Stimulated activated CD8-positive, alpha-beta memory T cell treated with anti-CD3 and anti-CD28 coated beads, Interleukin-15, amount 100 ng/mL, for 48 hours (primary cell): ENCODE measurements around the gene PDYN.

Experiments
- DNase-seq, 2 donors: peaks; one replicate each; pipeline ENCODE4 v3.0.0-alpha.2; 2020; ENCODE audit warnings: low read depth in 2 of 2

Gene PDYN

DNA sequence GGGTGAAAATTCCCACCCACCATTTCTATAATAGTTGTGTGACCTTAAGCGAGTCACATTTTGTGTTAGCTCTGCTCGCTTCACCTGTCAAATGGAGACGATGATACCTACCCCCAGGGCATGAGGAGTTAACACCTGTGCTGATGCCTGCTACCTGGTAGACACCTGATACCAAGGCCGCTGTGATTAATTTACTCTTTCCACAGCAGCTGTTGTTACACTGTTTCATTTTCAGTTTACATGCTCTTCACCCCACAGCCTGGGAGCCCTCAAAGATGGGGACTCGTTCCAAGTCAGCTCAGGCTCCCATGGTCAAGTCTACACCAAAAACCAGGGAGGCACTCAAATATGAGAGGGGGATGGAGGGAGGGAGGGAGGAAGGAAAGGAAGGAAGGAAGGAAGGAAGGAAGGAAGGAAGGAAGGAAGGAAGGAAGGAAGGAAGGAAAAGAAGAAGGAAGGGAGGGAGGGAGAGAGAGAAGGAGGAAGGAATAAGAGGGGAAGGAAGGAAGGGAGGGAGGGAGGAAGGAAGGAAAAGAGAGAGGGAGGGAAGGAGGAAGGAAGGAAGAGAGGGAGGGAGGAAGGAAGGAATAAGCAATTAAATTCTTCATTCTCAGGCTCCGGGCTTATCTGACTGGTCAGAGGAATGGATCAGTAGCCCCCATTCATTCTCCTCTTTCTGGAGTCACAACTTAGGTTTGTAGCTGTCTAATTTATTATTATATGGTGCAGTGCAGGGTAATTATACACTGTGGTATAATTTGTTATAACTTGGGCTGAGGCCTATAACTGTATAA, 40.9 kb downstream of the PDYN start:
- DNase-seq = no peak

DNA sequence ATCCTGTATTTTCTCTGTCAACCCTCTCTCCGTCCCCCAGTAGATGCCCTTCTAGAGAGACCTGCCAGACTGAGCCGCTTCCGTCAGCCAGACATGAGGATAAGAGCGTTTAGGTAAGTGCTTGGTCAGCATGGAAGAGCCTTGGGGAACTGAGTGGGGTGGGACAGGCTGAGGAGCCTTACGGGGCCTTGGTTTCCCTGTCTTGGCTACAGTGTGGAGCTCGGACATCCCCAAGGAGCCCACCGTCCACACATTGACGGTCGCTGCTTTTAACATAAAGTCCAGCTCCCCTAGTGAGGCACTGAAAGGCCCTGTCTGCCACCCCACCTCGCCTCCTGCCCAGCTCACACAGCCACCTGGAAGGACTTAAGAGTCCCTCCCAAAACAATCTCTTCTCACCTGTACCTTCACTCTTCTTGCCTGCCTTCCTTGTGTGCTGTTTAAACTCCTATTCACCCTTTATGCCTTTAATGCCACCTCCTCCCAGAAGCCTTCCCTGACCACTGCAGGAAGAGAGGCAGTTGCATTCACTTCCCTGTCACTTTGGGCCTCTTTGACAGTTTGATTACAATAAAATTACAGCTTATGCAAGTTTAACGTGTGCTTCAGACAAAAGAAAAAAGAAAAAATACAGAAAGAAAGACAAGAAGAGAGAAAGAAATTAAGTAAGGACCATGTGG, 42.3 kb downstream of the PDYN start:
- no peak for DNase-seq

DNA sequence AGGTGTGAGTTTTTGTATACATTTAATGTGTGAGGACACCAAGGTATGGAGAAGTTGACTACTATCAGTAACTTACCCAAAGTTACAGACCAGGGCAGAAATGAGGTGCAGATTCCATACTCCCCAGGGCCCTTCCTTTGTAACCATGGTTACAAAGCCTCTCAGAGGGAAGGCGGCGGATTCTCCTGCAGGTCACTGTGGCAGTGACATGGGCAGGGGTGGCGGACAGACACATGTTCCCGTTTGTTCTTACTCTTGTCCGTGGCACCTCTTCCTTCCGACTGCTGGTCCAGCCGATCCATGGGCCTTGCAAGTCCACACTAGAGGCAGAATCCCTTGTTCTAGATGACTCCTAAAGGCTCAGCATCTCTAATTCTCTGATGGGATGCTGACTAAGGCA, 43.0 kb downstream of the PDYN start:
- no peak for DNase-seq

DNA sequence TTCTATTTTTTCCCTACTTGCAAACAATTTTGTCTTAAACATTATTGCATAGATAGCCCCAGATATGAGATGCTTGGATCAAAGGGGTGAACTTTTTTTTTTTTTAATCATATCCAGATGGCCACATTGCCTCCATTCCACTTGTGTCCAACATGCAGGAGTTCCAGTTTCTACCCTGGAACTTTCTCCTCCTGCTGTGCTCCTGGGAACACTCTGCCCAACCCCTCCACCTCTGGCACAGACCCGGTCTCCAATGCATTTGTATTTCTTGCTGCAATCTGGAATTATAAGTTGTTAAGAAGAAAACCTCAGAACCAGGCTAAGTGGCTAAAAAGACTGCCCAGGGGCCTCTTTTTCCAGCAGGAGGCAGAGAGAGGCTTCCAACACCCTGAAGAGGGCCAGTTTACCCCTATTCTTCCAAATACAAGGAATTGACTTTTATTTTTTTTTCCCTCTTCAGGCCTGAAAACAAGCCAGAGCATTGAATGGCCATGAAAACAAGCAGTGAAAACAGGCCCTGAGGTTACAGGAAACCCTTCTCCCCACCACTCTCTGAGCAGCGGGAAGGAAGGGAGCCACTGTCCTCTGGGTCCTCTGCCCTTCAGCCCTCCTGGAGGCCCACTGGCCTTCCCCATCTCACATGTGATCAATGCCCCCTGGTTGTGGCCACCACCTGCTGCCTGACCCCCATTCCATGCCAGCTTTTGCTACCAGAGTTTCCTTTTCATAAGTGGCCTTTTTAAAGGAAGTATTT, 44.3 kb downstream of the PDYN start:
- DNase-seq = no peak

DNA sequence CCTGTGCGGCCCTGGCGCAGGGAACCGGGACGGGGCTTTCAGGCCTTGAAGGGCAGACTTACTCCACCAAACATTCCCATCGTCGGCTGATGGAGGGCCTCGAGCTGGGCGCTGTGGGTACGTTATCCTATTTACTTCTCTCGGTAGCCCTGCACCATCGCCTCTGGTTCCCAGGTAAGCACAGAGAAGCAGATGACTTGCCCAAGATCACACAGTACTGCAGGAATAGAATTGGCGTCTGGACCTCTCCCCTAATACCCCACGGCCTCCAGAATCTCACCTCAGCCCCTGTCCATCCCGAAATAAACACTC, 46.4 kb downstream of the PDYN start:
- no peak for DNase-seq

DNA sequence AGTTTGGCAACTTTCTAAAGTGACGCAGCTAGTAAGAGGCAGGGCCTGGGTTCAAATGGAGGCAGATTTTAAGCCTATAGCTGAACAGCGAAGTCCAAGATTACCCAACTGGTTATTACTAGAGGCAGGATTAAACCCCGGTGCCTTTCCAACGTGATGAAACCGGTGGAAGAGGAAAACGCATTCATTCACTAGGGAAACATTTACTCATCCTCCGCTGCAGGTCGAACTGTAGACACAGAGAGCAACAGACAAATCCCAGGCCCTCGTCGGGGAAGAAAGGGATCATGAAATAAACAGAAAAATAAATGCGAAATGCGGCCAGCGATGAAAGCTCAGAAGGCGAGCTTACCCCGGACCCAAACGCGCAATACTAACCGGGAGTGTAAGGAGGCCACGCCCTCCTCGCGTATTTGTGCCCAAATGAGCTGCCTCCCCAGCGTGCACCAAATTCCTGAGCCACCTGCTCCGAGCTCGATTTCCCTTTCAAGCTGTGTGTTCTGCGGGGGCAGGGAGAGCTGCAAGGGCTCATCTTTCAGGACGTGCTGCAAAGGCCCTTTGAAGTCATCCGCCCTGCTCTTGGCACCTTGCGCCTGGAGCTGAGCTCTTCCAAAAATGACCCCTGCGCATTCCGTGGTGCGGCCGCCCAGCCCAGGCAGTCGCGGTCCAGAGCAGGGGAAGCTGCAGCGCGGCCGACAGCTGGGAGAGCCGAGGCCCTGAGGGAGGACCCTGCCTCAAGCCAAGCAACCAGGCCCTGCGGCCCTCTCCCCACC, 46.9 kb downstream of the PDYN start:
- DNase-seq = no peak

DNA sequence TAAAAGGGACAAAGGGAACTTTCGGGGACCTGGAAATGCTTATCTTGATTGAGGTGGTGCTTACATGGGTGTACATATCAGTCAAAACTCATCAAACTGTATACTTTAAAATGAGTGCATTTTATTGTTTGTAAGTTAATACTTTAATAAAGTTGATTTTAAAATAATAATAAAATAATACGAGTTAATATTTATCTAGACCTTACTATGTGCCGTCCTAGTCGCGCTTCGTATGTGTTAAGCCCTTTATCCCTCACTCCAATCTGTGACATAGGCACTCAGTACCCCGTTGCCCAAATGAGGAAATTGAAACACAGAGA, 47.5 kb downstream of the PDYN start:
- DNase-seq = no peak

DNA sequence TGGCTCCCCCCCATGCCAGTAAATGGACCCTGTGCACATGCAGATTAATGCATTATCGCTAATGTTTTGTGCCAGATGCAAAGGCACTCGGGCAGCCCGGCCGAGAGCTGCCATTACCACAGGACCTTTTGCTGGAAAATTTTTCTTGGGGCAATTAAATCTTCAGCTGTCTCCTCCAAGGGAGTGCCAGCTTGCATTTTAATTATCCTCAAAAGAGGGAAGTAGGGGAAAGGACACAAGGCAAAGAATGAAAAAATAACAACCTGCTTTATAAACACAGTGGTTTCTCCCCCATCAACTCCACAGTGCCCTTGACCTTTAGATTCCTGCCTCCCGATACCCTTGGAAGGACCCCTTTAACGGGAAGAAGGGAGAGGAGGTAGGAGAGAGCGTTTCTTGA, 48.2 kb downstream of the PDYN start:
- no peak for DNase-seq

DNA sequence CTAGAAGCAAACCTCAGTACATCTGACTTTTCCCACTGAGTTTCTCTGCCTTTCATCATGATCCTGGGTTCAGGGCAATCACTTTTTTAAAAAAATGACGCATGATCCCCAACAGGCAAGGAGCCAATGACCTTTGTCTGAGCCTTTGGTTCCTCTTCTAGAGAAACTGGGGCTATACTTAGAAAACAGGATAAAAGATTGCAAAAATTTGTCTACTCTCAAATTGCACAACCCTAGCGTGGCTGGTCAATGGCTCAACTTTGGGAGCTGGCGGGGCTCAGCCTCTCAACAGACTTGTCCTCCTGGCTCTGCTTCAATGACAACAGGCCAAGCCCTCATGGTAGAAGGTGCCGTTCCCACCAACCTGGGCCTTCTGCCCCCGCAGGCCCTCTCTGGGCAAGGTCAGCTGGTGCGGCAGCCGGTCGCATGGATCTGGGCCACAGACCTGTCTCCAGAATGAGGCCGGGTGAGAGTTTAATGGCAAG, 48.7 kb downstream of the PDYN start:
- DNase-seq = no peak

DNA sequence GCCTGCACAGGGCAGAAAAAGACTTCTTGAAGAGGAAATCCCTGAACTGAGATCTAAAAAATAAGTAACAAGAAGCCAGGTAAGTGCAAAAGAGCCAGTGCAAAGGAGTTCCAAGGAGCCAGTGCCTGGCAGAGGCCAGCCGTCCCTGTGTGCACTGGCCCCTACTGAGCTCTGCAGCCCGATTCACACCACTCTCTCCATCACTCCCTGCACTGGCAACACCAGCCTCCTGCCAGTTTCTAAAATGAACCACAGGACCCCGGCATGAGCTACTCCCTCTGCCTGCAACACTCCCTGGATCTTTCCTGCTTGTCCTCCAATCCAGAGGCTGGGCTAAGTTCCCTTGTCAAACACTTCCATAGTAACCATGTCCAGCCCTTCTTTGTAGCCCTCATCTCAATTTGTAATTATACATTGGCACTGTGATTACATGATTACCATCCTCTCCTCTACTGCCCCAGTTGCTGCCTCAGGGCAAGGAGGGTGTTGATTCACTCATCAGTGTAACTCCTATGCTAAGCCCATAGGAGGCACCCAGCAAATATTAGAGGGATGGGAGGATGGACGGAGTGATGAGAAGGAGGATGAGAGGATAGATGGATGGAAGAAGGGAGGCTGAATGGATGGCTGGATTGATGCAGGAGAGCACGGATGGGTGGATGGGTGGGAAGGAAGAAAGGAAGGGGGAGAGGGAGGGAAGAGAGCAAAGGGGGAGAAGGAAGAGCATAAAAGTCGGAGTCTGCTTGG, 49.3 kb downstream of the PDYN start:
- DNase-seq = no peak

DNA sequence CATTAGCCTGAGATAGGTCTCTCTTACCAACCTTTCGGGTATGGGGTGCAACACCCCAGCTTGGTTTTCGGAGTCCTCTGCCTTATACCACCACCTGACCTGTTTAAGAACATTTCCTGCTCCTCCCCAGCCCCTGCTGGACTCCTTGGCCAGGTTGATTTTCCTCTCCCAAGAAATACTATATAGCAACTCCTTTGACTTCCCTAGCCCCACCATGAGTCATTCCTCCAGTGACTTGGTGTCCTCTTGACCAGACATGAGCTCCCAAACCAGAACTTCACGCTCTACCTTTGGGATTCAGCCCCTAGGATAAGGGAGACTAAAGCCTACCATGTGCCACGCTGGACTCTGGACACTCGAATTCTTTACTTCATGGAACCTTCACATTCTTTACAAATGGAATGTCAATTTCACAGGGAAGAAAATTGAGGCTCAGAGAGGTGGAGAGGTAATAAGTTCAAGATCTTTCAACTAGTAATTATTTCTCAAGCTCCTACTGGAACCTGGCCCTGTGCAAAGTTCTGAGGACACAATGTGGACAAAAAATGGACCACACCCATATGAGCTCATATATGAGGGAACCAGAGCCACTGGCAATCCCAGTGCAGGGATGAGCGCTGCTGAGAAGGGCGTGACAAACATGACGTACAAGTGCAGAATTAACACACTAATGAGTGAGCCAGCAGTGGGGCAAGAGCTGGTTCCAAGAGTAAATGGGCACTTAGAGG, 50.4 kb downstream of the PDYN start:
- no peak for DNase-seq

DNA sequence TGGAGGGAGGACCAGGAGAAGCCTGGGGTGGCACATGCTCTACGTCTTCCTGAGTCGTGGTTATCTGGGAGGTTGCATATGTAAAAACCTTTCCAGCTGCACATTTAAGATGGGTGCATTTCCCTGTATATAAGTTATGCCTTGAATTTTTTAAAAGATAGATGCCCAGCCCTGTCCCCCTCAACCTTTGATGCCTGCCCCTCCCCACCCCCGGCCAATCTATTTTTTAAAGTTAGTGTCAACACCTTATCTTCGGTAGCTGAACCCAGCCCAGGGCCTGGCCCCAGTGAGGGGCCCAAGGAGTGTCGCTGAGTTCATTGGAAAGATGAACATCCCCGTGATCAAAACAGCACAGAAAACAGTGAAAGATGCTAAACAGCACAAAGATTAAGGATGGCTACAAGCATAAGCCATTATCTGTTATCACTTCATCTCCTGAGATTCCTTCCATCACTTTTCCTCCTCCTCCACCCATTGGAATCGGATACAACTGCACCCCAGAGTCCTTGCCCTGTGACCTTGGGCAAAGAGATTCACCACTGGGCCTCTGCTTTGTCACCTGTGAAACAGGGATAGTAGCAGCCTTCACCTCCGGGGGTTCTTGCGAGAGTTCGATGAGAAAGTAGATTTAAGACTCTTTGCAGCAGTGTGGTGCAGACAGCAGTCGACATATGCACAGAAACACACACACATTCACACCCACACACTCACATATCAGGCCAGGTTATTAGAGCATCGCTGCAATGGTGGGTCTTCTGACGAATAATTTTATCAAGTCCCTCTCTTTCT, 51.2 kb downstream of the PDYN start:
- no peak for DNase-seq

DNA sequence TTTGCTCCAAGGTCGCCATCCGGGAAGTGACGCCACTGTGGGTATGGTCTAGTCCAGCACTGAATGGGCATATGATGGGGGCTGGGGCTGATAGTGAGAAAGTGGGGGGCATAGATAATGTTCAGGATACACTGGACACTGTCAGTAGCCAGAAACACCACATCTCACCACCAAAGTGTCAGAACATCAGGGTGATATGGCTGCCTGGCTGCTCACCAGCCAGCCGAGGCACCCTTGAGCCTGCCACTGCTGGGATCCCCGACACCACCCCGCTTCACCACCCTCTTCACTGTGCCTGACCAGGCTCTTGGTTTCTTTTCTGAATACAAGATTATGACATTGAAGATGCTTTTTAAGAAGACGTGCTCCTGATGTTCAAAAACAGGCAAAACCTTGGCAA, 51.8 kb downstream of the PDYN start:
- no peak for DNase-seq

DNA sequence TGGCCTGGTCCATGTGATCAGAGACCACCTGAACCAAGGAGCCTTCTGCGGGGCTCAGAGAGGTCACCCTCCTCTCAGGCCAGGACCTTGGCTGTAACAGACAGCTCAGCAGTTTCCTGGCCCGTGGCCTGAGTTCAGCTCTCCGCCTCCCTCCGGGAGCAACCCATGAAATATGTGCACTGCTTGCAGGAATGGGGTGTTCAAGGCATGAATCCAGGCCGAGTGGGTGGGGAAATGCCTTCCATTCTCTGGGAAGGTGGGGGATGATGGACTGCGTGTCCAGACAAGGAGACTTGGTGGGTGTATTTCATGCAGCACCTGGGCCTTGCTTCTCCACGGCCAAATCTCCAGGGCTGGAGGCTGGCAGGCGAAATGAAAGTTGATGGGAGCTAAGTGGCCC, 52.6 kb downstream of the PDYN start:
- no peak for DNase-seq

DNA sequence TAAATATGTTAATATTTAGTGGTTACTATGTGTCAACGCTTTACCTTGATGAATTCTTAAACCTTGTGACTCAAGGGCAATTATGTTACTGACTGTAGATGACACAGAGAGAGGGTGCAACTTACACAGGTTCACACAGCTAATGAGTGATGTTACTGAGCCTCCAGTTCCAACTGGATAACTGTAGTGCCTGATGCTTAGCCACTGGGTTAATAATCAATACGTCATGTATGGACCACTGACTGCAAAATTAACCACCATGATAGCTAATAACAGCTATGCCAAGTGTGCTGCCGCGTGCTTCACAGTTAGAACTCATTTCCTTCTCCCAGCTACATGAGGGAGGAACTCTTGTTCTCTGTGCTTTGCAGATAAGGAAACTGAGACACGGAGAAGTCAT, 53.3 kb downstream of the PDYN start:
- no peak for DNase-seq

DNA sequence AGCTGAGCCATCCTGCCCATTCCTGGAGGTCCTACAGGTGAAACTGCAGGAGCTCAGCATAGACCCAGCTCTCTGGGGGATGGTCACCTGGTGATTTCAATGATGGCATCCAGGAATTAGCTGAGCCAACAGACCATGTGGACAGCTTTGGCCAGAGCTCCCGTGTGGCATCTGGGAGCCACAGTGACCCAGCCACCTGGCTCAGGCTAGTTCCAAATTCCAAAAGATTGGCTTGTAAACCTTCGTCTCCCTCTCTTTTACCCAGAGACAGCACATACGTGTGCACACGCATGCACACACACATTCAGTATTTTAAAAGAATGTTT, 54.6 kb downstream of the PDYN start:
- no peak for DNase-seq

DNA sequence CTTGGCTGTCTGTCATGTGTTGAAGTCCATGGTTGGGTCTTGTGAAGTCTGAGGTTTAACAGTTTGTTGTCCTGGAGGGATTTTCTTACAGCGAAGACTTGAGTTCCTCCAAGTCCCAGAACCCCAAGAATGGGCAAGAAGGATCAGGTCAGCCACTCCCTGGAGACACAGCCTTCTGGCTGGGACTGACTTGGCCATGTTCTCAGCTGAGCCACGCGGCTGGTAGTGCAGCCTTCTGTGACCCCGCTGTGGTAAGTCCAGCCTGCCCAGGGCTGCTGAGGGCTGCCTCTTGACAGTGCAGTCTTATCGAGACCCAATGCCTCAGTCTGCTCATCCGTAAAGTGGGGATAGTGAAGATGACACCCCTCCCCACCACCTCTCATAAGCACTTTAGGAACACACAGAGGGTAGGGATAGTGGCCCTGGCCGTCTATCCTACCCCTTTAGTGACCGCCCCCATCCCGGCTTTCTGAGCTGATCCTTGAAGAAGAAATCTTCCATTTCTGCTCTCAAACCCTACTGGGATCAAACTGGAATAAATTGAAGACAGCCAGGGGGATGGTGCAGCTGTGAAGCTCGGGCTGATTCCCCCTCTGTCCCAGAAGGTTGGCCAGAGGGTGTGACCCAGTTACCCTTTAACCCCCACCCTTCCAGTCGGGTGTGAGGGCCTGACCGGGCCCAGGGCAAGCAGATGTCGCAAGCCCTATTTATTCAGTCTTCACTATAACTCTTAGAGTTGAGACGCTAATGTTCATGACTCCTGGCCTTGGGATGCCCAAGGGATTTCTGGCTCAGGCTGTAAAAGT, 55.2 kb downstream of the PDYN start:
- no peak for DNase-seq

DNA sequence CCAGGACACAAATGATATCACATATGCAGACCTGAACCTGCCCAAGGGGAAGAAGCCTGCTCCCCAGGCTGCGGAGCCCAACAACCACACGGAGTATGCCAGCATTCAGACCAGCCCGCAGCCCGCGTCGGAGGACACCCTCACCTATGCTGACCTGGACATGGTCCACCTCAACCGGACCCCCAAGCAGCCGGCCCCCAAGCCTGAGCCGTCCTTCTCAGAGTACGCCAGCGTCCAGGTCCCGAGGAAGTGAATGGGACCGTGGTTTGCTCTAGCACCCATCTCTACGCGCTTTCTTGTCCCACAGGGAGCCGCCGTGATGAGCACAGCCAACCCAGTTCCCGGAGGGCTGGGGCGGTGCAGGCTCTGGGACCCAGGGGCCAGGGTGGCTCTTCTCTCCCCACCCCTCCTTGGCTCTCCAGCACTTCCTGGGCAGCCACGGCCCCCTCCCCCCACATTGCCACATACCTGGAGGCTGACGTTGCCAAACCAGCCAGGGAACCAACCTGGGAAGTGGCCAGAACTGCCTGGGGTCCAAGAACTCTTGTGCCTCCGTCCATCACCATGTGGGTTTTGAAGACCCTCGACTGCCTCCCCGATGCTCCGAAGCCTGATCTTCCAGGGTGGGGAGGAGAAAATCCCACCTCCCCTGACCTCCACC, 56.4 kb downstream of the PDYN start:
- no peak for DNase-seq
